Muscle layer of colon (tissue), 2 donors: Measurements from ENCODE around the gene PEX6.

Experiments
- H3K27ac ChIP-seq: one replicate; pipeline ENCODE4 v1.7.0; 2013; ENCODE audit warnings: low read depth, mild to moderate bottlenecking, low read length, moderate library complexity
- H3K27me3 ChIP-seq, 2 donors: one replicate each; pipeline ENCODE4 v1.7.0; 2013; ENCODE audit warnings: low read length in 2 of 2, mild to moderate bottlenecking in 2 of 2; ENCODE audit not compliant: insufficient read depth in 2 of 2, control insufficient read depth in 1 of 2
- H3K36me3 ChIP-seq: one replicate; pipeline ENCODE4 v1.7.0; 2013; ENCODE audit warnings: mild to moderate bottlenecking, low read length; ENCODE audit not compliant: insufficient read depth
- H3K4me1 ChIP-seq: one replicate; pipeline ENCODE4 v1.7.0; 2013; ENCODE audit warnings: mild to moderate bottlenecking, low read length; ENCODE audit not compliant: insufficient read depth
- H3K4me3 ChIP-seq, 2 donors: one replicate each; pipeline ENCODE4 v1.7.0; 2013; ENCODE audit warnings: low read length in 2 of 2, low read depth in 1 of 2, mild to moderate bottlenecking in 1 of 2, moderate library complexity in 1 of 2
- H3K9ac ChIP-seq: one replicate; pipeline ENCODE4 v1.7.0; 2013; ENCODE audit warnings: low read length
- H3K9me3 ChIP-seq: one replicate; pipeline ENCODE4 v1.7.0; 2013; ENCODE audit warnings: mild to moderate bottlenecking, low read length
- donor health status: abdominal sarcoma.
- donor health status: Adenocarcinoma of cecum.

Gene PEX6

GRCh38 chr6:42928986-42929820, 49.8 kb downstream of the PEX6 start, which contains the start of gene CNPY3:
Gene CNPY3 (plus strand): TSS chr6:42929480. CDS start chr6:42929571, 91 bp downstream.
- Histone ChIP-seq H3K27ac (peak within 1 kb of the TSS; percentile 90), H3K27me3 (peaks cover 0 to 6% of the 10 kb centered on the region in 2 donors), H3K4me3 (peak within 1 kb of the TSS; percentile 61 to 86)

GRCh38 chr6:42925248-42925857, 53.6 kb downstream of the PEX6 start:
- H3K27ac ChIP-seq, result no peak overlapping the region
- no peak overlapping the region for H3K9ac ChIP-seq
- H3K4me3 ChIP-seq, result no peak overlapping the region
- peaks cover 0 to 12% of the 10 kb centered on the region in 2 donors for H3K27me3 ChIP-seq
- H3K4me1 ChIP-seq, result peaks cover 6% of the 10 kb centered on the region
- H3K9me3 ChIP-seq, result no peaks in the 10 kb centered on the region
- no peaks in the 10 kb centered on the region for H3K36me3 ChIP-seq

More at GRCh38 chr6:42928986-42929820, 49.8 kb downstream of the PEX6 start, which contains the start of gene CNPY3:
- Histone ChIP-seq H3K36me3 (peaks cover 5% of the 10 kb centered on the region), H3K9ac (peak within 1 kb of the TSS; percentile 87), H3K4me1 (peaks cover 16% of the 10 kb centered on the region), H3K9me3 (no peaks in the 10 kb centered on the region)

GRCh38 chr6:42923666-42924065, 55.3 kb downstream of the PEX6 start:
- H3K9ac ChIP-seq, result no peak overlapping the region
- no peaks in the 10 kb centered on the region for H3K4me1 ChIP-seq
- H3K36me3 ChIP-seq, result no peaks in the 10 kb centered on the region
- H3K27ac ChIP-seq, result no peak overlapping the region
- H3K9me3 ChIP-seq, result no peaks in the 10 kb centered on the region
- H3K4me3 ChIP-seq, result no peak overlapping the region
- peaks cover 0 to 12% of the 10 kb centered on the region in 2 donors for H3K27me3 ChIP-seq

- Histone ChIP-seq H3K9ac (no peak overlapping the region), H3K36me3 (no peaks in the 10 kb centered on the region), H3K9me3 (no peaks in the 10 kb centered on the region), H3K4me3 (no peak overlapping the region), H3K27me3 (peaks cover 0 to 12% of the 10 kb centered on the region in 2 donors), H3K27ac (no peak overlapping the region), H3K4me1 (no peaks in the 10 kb centered on the region)
Observed at GRCh38 chr6:42921801-42922200, 57.2 kb downstream of the PEX6 start.

GRCh38 chr6:42916288-42916687, 62.7 kb downstream of the PEX6 start:
- no peaks in the 10 kb centered on the region for H3K9me3 ChIP-seq

GRCh38 chr6:42915732-42916131, 63.2 kb downstream of the PEX6 start, which contains the start of gene PTCRA:
Gene PTCRA (plus strand): TSS chr6:42916053. CDS start chr6:42916070, 17 bp downstream.
- Histone ChIP-seq H3K27ac (no peak within 1 kb of the TSS), H3K4me3 (no peak within 1 kb of the TSS), H3K9me3 (no peaks in the 10 kb centered on the region), H3K27me3 (peaks cover 0 to 14% of the 10 kb centered on the region in 2 donors), H3K36me3 (no peaks in the 10 kb centered on the region), H3K4me1 (no peaks in the 10 kb centered on the region), H3K9ac (no peak within 1 kb of the TSS)

More at GRCh38 chr6:42916288-42916687, 62.7 kb downstream of the PEX6 start:
- H3K4me1 ChIP-seq, result no peaks in the 10 kb centered on the region
- H3K27me3 ChIP-seq, result peaks cover 0 to 8% of the 10 kb centered on the region in 2 donors
- no peak overlapping the region for H3K27ac ChIP-seq
- no peak overlapping the region for H3K9ac ChIP-seq
- H3K4me3 ChIP-seq, result no peak overlapping the region
- no peaks in the 10 kb centered on the region for H3K36me3 ChIP-seq

GRCh38 chr6:42914546-42914945, 64.4 kb downstream of the PEX6 start:
- Histone ChIP-seq H3K36me3 (no peaks in the 10 kb centered on the region), H3K27ac (no peak overlapping the region), H3K27me3 (peaks cover 0 to 15% of the 10 kb centered on the region in 2 donors), H3K9me3 (no peaks in the 10 kb centered on the region), H3K4me3 (no peak overlapping the region), H3K9ac (no peak overlapping the region), H3K4me1 (no peaks in the 10 kb centered on the region)
